ENCODE results near the gene ZMYND10.

GRCh38 chr3:50317300-50317699, 28.2 kb downstream of the ZMYND10 start:
- no peak for TF ChIP-seq POLR2A (IDR thresholded peaks at IDR 0.05; ENCODE audit: low read length)
- TF ChIP-seq GATA1 (IDR thresholded peaks at IDR 0.05; ENCODE audit: low read depth, low read length): no peak
